Ectodermal cell (in vitro differentiated cells): ENCODE data around the gene USP3. TPM values are rescaled to one million over a fixed set of nuclear protein-coding genes. Genes with fewer than 3 reads are reported as not detected.

ENCODE experiments used
- H3K27ac ChIP-seq: 2 replicates; pipeline ENCODE4 v1.7.0; 2013; ENCODE audit warnings: mild to moderate bottlenecking, low read depth, low read length; ENCODE audit not compliant: insufficient read depth, poor library complexity, severe bottlenecking
- H3K27me3 ChIP-seq: 2 replicates; pipeline ENCODE4 v1.7.0; 2013; ENCODE audit warnings: mild to moderate bottlenecking, low read length; ENCODE audit not compliant: insufficient read depth, control insufficient read depth, poor library complexity, severe bottlenecking
- H3K36me3 ChIP-seq: one replicate; pipeline ENCODE4 v1.7.0; 2013; ENCODE audit warnings: low read length; ENCODE audit not compliant: control insufficient read depth, insufficient read depth
- H3K4me1 ChIP-seq: one replicate; pipeline ENCODE4 v1.7.0; 2013; ENCODE audit warnings: low read length; ENCODE audit not compliant: control insufficient read depth, insufficient read depth
- H3K4me3 ChIP-seq: 2 replicates; pipeline ENCODE4 v1.7.0; 2013; ENCODE audit warnings: low read depth, low read length, control low read depth; ENCODE audit not compliant: insufficient read depth
- H3K9me3 ChIP-seq: 2 replicates; pipeline ENCODE4 v1.7.0; 2013; ENCODE audit warnings: mild to moderate bottlenecking, low read length, moderate library complexity; ENCODE audit not compliant: control insufficient read depth
- WGBS, 2 experiments: methylation state at CpG; one replicate each; pipeline ENCODE4 v1.1.7; 2013; ENCODE audit warnings: missing lambda C conversion rate in 2 of 2; 5-methylcytosine and 5-hydroxymethylcytosine counted together
- polyA plus RNA-seq, 4 experiments: library from polyadenylated mRNA; stranded (reverse); fragments of 50-300 nt; gene quantifications; one replicate each; pipeline ENCODE4 v1.2.3, GENCODE V29; 2013

Gene USP3
- polyA plus RNA-seq (2013, experiment 1 of 4) = 47.8 TPM
- polyA plus RNA-seq (2013, experiment 2 of 4) = 43.7 TPM
- polyA plus RNA-seq (2013, experiment 3 of 4) = 36.6 TPM
- polyA plus RNA-seq (2013, experiment 4 of 4) = 40.9 TPM

GRCh38 chr15:63504247-63504978 lies at the start of gene USP3:
Gene USP3, plus strand, starts transcription at chr15:63504593. Its CDS starts 147 bp downstream, at chr15:63504740.
- H3K36me3 ChIP-seq = no peaks in the 10 kb centered on the region
- peak within 1 kb of the TSS; percentile 75 for H3K27ac ChIP-seq
- H3K4me1 ChIP-seq = peaks cover 35% of the 10 kb centered on the region
- peak within 1 kb of the TSS; percentile 84 for H3K4me3 ChIP-seq
- peaks cover 54% of the 10 kb centered on the region for H3K27me3 ChIP-seq
- 0% methylated on average over 88 of the region's 88 CpGs for WGBS, 2 experiments
- no peaks in the 10 kb centered on the region for H3K9me3 ChIP-seq

GRCh38 chr15:63456258-63456657 lies 48.1 kb upstream of the USP3 start:
- H3K27ac ChIP-seq = no peak overlapping the region
- H3K27me3 ChIP-seq = peaks cover under 1% of the 10 kb centered on the region
- H3K9me3 ChIP-seq = no peaks in the 10 kb centered on the region
- peaks cover 3% of the 10 kb centered on the region for H3K4me1 ChIP-seq
- no peak overlapping the region for H3K4me3 ChIP-seq
- WGBS, 2 experiments = 97 to 100% methylated on average over 1 of the region's 1 CpG
- H3K36me3 ChIP-seq = no peaks in the 10 kb centered on the region

DNA sequence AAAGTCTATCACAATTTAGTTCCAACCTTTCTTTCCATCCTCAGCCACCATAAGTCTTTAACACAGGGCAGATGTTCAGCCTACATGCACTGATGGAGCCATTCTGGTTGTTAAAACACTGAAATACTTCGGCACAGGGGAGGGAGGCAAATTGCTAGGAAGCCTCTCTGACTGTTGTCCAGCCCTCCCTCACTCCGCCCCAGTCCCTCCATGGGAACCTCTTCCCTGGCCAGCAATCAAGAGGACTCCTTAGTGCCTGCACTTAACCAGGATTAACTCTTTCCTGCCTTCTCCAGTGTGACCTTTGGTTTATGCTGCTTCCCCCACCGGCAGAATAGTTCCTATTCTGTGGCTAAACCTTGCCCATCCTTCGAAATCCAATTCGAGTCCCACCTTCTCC lies 47.0 kb upstream of the USP3 start:
- Histone ChIP-seq H3K4me3 (no peak overlapping the region), H3K27me3 (peaks cover 3% of the 10 kb centered on the region), H3K4me1 (peaks cover 5% of the 10 kb centered on the region), H3K9me3 (no peaks in the 10 kb centered on the region), H3K27ac (no peak overlapping the region), H3K36me3 (no peaks in the 10 kb centered on the region)
- 48 to 61% methylated on average over 4 to 5 of the region's 5 CpGs for WGBS, 2 experiments

DNA sequence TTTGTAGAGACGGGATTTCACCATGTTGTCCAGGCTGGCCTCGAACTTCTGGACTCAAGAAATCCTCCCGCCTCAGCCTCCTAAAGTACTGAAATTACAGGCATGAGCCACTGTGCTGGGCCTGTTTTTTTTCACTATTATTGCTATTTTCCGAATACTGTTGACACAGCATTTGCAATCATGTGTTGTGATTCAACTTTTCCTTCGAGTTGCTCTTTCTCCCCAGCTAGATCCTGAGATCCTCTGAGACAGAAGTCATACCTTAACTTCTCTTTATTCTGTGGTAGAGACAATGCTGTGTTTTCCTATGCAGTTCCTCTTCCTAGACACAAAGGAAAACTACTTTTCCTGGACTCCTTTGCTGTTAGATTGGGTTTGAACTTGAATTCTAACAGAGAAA lies 46.4 kb upstream of the USP3 start:
- WGBS, 2 experiments = 81 to 87% methylated on average over 5 of the region's 5 CpGs
- Histone ChIP-seq H3K9me3 (no peaks in the 10 kb centered on the region), H3K36me3 (no peaks in the 10 kb centered on the region), H3K4me3 (no peak overlapping the region), H3K27me3 (peaks cover 4% of the 10 kb centered on the region), H3K4me1 (peaks cover 6% of the 10 kb centered on the region), H3K27ac (no peak overlapping the region)

- Histone ChIP-seq H3K27me3 (peaks cover 6% of the 10 kb centered on the region), H3K4me3 (no peak overlapping the region), H3K36me3 (no peaks in the 10 kb centered on the region), H3K27ac (no peak overlapping the region), H3K4me1 (peaks cover 9% of the 10 kb centered on the region), H3K9me3 (no peaks in the 10 kb centered on the region)
- 83% methylated on average over 36 of the region's 36 CpGs for WGBS, 2 experiments
Observed at GRCh38 chr15:63458794-63459395, 45.5 kb upstream of the USP3 start.

DNA sequence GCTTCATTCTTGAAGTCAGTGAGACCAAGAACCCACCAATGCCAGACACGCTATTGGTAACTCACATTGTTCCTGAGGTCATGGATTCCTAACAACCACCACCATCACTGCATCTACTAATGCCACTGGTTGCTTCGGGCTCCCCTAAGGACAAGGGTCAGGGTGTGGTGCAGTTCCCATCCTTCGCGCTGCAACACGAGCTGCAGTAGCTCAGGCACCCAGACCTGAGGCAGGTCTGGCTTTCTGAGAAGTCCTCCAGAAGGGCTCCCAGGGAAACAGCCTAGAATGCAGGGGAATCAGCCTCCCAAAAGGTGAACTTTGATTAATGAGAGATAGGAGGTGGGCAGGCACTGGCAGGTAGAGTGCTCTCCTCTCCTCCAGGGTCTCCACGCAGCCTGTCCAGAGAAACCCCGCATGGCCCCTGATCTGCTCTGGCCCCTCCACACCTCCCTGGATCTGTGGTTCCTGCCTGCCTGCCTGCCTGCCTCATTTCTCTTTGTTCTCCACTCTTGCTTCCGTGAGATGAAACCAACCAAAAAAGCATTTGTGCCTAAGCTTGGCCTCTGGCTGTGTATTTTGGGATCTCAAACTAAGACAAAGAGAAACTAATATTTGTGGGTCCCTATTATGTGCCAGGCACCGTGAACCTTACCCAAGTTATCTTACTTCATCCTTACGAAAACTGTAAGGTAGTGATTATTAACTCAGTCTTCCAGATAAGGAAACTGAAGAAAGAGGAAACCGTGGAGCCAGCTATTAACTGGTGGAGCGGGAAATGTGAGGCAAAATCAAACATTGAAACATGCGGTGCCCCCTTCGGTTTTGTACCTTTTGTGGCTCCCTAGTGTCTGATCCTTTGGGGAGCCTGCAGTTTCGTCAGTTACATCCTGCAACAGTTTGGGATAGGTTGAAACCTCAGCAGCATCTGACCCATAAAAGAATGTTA lies 43.9 kb upstream of the USP3 start:
- H3K27ac ChIP-seq = no peak overlapping the region
- peaks cover 6% of the 10 kb centered on the region for H3K27me3 ChIP-seq
- H3K4me1 ChIP-seq = peaks cover 9% of the 10 kb centered on the region
- no peaks in the 10 kb centered on the region for H3K36me3 ChIP-seq
- no peak overlapping the region for H3K4me3 ChIP-seq
- no peaks in the 10 kb centered on the region for H3K9me3 ChIP-seq
- 75 to 77% methylated on average over 14 to 15 of the region's 15 CpGs for WGBS, 2 experiments

DNA sequence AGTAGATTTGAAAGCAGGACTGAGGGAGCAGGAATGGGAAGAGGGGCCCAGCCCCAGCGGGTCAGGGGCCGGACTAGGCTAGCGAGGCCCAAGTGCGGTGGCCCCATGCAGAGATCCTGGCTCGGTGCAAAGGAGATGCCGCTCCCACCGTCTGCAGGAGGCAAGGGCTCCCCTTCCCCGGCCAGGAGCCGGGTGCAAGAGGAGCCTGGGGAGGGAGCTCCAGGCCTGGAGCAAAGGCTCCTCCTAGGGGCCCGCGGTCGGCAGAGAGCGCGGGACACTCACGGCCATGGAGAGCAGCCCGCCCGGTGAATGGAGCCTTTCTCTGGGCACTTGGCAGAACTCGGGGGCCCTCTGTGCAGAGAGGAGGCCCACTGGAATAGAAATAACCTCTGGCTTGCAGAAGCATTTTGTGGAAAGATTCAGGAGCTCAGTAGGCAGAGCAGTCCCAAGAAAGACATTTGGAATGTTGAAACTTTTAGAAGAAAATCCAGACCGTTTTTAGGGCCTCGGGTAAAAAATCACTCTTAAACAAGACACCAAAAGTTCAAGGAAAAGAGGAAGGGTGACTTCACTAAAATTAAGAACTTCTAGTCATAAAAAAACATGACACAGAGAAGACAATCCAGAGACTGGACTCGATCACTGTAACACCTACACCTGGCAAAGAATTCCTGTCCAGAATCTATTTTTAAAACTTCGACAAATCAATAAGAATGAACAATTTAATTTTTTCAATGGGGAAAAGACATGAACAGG lies 43.0 kb upstream of the USP3 start:
- Histone ChIP-seq H3K4me1 (peaks cover 10% of the 10 kb centered on the region), H3K36me3 (no peaks in the 10 kb centered on the region), H3K9me3 (no peaks in the 10 kb centered on the region), H3K27me3 (peaks cover 6% of the 10 kb centered on the region), H3K4me3 (no peak overlapping the region), H3K27ac (no peak overlapping the region)
- 28 to 33% methylated on average over 22 of the region's 22 CpGs for WGBS, 2 experiments

DNA sequence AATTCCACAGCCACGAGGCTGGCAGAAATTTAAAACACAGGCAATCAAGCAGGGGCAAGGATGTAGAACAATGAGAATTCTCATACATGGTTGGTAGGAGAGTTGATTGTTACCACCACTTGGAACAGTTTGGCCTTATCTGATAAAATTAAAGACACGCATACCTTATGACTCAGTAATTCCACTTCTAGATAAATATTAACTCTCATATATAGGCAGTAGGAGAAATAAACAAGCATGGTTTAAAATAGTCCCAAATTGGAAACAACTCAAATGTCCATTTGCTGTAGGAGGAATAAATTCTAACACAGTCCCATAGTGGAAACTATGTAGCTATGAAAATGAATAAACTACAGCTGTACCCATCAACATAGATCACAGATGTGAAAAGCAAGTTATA lies 42.3 kb upstream of the USP3 start:
- Histone ChIP-seq H3K36me3 (no peaks in the 10 kb centered on the region), H3K27ac (no peak overlapping the region), H3K9me3 (no peaks in the 10 kb centered on the region), H3K4me1 (peaks cover 15% of the 10 kb centered on the region), H3K27me3 (peaks cover 6% of the 10 kb centered on the region), H3K4me3 (no peak overlapping the region)
- 60 to 92% methylated on average over 1 of the region's 2 CpGs for WGBS, 2 experiments

- Histone ChIP-seq H3K4me3 (no peak overlapping the region), H3K4me1 (peaks cover 15% of the 10 kb centered on the region), H3K9me3 (no peaks in the 10 kb centered on the region), H3K27me3 (peaks cover 6% of the 10 kb centered on the region), H3K36me3 (no peaks in the 10 kb centered on the region), H3K27ac (no peak overlapping the region)
Observed at GRCh38 chr15:63463036-63463435, 41.4 kb upstream of the USP3 start.
